SU-DHL-6 (cell line): Measurements from ENCODE around the gene PGPEP1.

Source experiments
- H2AFZ ChIP-seq: fragments of 200-600 bp; sonication (generic); 2 replicates; pipeline ENCODE4 v1.6.1; 2014; ENCODE audit warnings: low read depth, mild to moderate bottlenecking, moderate library complexity, mixed read lengths, antibody characterized with exemption, low read length; ENCODE audit not compliant: severe bottlenecking
- H3F3A ChIP-seq: fragments of 200-600 bp; shearing (Covaris generic); 2 replicates; pipeline ENCODE4 v1.6.0; 2016; ENCODE audit warnings: antibody characterized with exemption, mild to moderate bottlenecking; ENCODE audit not compliant: insufficient read depth
- H3K27ac ChIP-seq: fragments of 200-600 bp; sonication (generic); 2 replicates; pipeline ENCODE4 v1.5.1; 2016; ENCODE audit warnings: low read depth, mild to moderate bottlenecking, low read length, moderate library complexity, mixed read lengths
- H3K27me3 ChIP-seq: fragments of 200-600 bp; sonication (generic), shearing (Covaris generic); 2 replicates; pipeline ENCODE4 v1.6.0; 2014; ENCODE audit warnings: mild to moderate bottlenecking, low read length
- H3K36me3 ChIP-seq: fragments of 200-600 bp; sonication (generic); 2 replicates; pipeline ENCODE4 v1.6.1; 2014; ENCODE audit warnings: mild to moderate bottlenecking, low read length, mixed read lengths
- H3K4me2 ChIP-seq: fragments of 300-600, 200-600 bp; shearing (Covaris generic), sonication (generic); 2 replicates; pipeline ENCODE4 v1.6.0; 2014; ENCODE audit warnings: low read length, low read depth, mild to moderate bottlenecking; ENCODE audit not compliant: poor library complexity, severe bottlenecking
- H3K4me3 ChIP-seq: fragments of 200-600 bp; sonication (generic); 2 replicates; pipeline ENCODE4 v1.5.1; 2014; ENCODE audit warnings: antibody characterized with exemption, low read length, mild to moderate bottlenecking, mixed read lengths; ENCODE audit not compliant: insufficient read depth, poor library complexity, severe bottlenecking
- H3K79me2 ChIP-seq: fragments of 200-600 bp; sonication (generic); 2 replicates; pipeline ENCODE4 v1.6.1; 2014; ENCODE audit warnings: mild to moderate bottlenecking, low read length, moderate library complexity; ENCODE audit not compliant: insufficient read depth
- H3K9ac ChIP-seq: fragments of 200-600 bp; sonication (generic); 2 replicates; pipeline ENCODE4 v1.7.0; 2014; ENCODE audit warnings: mild to moderate bottlenecking, low read length
- H3K9me2 ChIP-seq: fragments of 200-600 bp; sonication (generic); replicated peaks from 2 replicates; pipeline ENCODE4 v1.6.1; 2014; ENCODE audit warnings: low read length; ENCODE audit not compliant: insufficient read depth
- H3K9me3 ChIP-seq: fragments of 200-600 bp; sonication (generic); 2 replicates; pipeline ENCODE4 v1.6.1; 2014; ENCODE audit warnings: low read length, mixed read lengths; ENCODE audit not compliant: insufficient read depth
- H4K20me1 ChIP-seq: fragments of 200-600 bp; sonication (generic); 2 replicates; pipeline ENCODE4 v1.6.1; 2014; ENCODE audit warnings: low read depth, mild to moderate bottlenecking, antibody characterized with exemption, low read length, moderate library complexity, mixed read lengths
- CTCF ChIP-seq: fragments of 200-600 bp; sonication (generic); IDR thresholded peaks from one replicate; pipeline ENCODE4 v1.5.1; 2017; ENCODE audit warnings: antibody characterized with exemption, mild to moderate bottlenecking, low read length, moderate library complexity; ENCODE audit not compliant: insufficient read depth, poor library complexity, severe bottlenecking
- EZH2phosphoT487 ChIP-seq: fragments of 200-600 bp; sonication (generic), shearing (Covaris generic); conservative IDR thresholded peaks from 2 replicates; pipeline ENCODE4 v1.6.1; 2018; ENCODE audit warnings: mild to moderate bottlenecking, antibody characterized with exemption, low read length, moderate library complexity, mixed read lengths

PGPEP1 gene

DNA sequence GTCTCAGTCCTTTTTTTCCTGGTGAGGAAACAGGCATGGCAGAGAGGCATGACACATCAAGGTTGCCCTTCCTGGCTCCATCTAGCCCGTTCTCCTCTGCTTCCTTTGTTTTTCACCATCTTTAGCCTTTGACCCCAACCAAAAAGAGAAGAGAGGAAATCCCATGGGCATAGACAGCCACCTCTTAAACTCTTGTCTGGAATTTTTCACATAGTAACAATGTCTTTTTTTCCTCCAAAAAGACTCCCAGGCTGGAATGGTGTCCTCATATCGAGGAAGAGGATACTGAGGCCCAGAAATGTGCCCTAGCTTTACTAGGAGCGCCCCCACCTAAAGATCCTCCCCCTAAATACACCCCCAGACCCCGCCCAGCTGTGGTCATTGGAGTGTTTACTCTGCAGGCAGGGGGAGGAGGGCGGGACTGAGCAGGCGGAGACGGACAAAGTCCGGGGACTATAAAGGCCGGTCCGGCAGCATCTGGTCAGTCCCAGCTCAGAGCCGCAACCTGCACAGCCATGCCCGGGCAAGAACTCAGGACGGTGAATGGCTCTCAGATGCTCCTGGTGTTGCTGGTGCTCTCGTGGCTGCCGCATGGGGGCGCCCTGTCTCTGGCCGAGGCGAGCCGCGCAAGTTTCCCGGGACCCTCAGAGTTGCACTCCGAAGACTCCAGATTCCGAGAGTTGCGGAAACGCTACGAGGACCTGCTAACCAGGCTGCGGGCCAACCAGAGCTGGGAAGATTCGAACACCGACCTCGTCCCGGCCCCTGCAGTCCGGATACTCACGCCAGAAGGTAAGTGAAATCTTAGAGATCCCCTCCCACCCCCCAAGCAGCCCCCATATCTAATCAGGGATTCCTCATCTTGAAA, 45.5 kb downstream of the PGPEP1 start, which contains the start of gene GDF15:
Gene GDF15 (plus strand): TSS at position 484 of the 868 bp plus-strand sequence. CDS start 32 bp downstream, at position 516.
- H4K20me1 ChIP-seq, result no peaks in the 10 kb centered on the region
- H3K27me3 ChIP-seq, result no peaks in the 10 kb centered on the region
- no peak within 1 kb of the TSS for H3K9ac ChIP-seq
- H3K27ac ChIP-seq, result no peak within 1 kb of the TSS
- no peak within 1 kb of the TSS for H3K4me3 ChIP-seq
- H3K9me2 ChIP-seq, result no peaks in the 10 kb centered on the region
- H3F3A ChIP-seq, result no peaks in the 10 kb centered on the region
- no peaks in the 10 kb centered on the region for H3K9me3 ChIP-seq
- H3K79me2 ChIP-seq, result no peaks in the 10 kb centered on the region
- no peaks in the 10 kb centered on the region for H3K36me3 ChIP-seq
- peak; percentile 35 for TF ChIP-seq CTCF
- TF ChIP-seq EZH2phosphoT487, result no peak
- H3K4me2 ChIP-seq, result no peak within 1 kb of the TSS
- H2AFZ ChIP-seq, result no peak within 1 kb of the TSS

GRCh38 chr19:18386543-18387271, 46.3 kb downstream of the PGPEP1 start:
- H3K27me3 ChIP-seq, result no peaks in the 10 kb centered on the region
- H3K9me2 ChIP-seq, result no peaks in the 10 kb centered on the region
- no peak overlapping the region for H3K4me2 ChIP-seq
- H3K4me3 ChIP-seq, result no peak overlapping the region
- no peaks in the 10 kb centered on the region for H3F3A ChIP-seq
- no peaks in the 10 kb centered on the region for H3K36me3 ChIP-seq
- H3K9ac ChIP-seq, result no peak overlapping the region
- H3K9me3 ChIP-seq, result no peaks in the 10 kb centered on the region
- TF ChIP-seq EZH2phosphoT487 (no peak), CTCF (no peak)
- H3K27ac ChIP-seq, result no peak overlapping the region
- H4K20me1 ChIP-seq, result no peaks in the 10 kb centered on the region
- H3K79me2 ChIP-seq, result no peaks in the 10 kb centered on the region
- H2AFZ ChIP-seq, result no peak overlapping the region

DNA sequence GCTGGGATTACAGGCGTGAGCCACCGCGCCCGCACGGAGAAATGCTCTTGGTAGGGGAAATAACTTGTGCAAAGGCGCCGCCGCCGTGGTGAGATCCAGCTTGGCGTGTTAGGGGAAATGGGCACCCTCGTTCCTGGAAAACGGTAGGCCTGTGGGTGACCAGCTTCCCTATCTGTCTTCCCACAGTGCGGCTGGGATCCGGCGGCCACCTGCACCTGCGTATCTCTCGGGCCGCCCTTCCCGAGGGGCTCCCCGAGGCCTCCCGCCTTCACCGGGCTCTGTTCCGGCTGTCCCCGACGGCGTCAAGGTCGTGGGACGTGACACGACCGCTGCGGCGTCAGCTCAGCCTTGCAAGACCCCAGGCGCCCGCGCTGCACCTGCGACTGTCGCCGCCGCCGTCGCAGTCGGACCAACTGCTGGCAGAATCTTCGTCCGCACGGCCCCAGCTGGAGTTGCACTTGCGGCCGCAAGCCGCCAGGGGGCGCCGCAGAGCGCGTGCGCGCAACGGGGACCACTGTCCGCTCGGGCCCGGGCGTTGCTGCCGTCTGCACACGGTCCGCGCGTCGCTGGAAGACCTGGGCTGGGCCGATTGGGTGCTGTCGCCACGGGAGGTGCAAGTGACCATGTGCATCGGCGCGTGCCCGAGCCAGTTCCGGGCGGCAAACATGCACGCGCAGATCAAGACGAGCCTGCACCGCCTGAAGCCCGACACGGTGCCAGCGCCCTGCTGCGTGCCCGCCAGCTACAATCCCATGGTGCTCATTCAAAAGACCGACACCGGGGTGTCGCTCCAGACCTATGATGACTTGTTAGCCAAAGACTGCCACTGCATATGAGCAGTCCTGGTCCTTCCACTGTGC, 47.9 kb downstream of the PGPEP1 start:
- H3K9me3 ChIP-seq, result no peaks in the 10 kb centered on the region
- H3K36me3 ChIP-seq, result no peaks in the 10 kb centered on the region
- TF ChIP-seq CTCF (peak; percentile 91), EZH2phosphoT487 (no peak)
- no peak overlapping the region for H2AFZ ChIP-seq
- no peak overlapping the region for H3K4me3 ChIP-seq
- H3K9me2 ChIP-seq, result no peaks in the 10 kb centered on the region
- H3K27ac ChIP-seq, result no peak overlapping the region
- no peak overlapping the region for H3K9ac ChIP-seq
- no peaks in the 10 kb centered on the region for H3F3A ChIP-seq
- no peaks in the 10 kb centered on the region for H3K27me3 ChIP-seq
- H3K4me2 ChIP-seq, result peak overlapping the region; percentile 35
- H3K79me2 ChIP-seq, result no peaks in the 10 kb centered on the region
- H4K20me1 ChIP-seq, result no peaks in the 10 kb centered on the region
